ENCODE results near the gene DLX5. TPM values are rescaled to one million over a fixed set of nuclear protein-coding genes. Genes with fewer than 3 reads are reported as not detected.
"Not testable (repeated sequence)": the region's sequence is repeated elsewhere in the genome, so short reads cannot be mapped to it uniquely, and the experiment has no call there.

DLX5 gene
- total and polyA plus RNA-seq, 9 of the 15 experiments (the other 6 are each of a cell fraction or from before 2014, with no cell fraction given) = not detected

- H4K20me1 ChIP-seq (replicated peaks; ENCODE audit: control insufficient read depth, insufficient read depth, low read length); BruUV-seq (replicated peaks); ATAC-seq; FAIRE-seq; H3K4me3 ChIP-seq; H2AFZ ChIP-seq (ENCODE audit: low read depth, low read length); H3K79me2 ChIP-seq (ENCODE audit: control insufficient read depth, insufficient read depth, low read length); H3K4me1 ChIP-seq (replicated peaks in 1 of 2; ENCODE audit: control insufficient read depth in 2 of 2, insufficient read depth in 2 of 2, low read length in 2 of 2); H3K9me3 ChIP-seq (replicated peaks; ENCODE audit: control insufficient read depth, insufficient read depth, low read depth, low read length); in situ Hi-C loops (cut with MboI); DNase-seq (ENCODE audit: extremely low read depth in 1 of 4, low spot score in 3 of 4); H3K9ac ChIP-seq (ENCODE audit: insufficient read depth in 1 of 2, low read depth in 2 of 2, low read length in 2 of 2); CTCF ChIA-PET (ENCODE audit: low intra/inter-chr PET ratio); H3K4me2 ChIP-seq (ENCODE audit: insufficient read depth, low read length); H3K36me3 ChIP-seq (ENCODE audit: control insufficient read depth, insufficient read depth, low read length); intact Hi-C loops (cut with micrococcal nuclease); H3K27ac ChIP-seq (ENCODE audit: extremely low read depth, low read depth, low read length); H3K9me1 ChIP-seq (ENCODE audit: control insufficient read depth, insufficient read depth, low read length): not testable (repeated sequence)
- H3K27me3 ChIP-seq (ENCODE audit: control insufficient read depth in 2 of 2, insufficient read depth in 2 of 2, low read length in 2 of 2) = peaks cover 0 to 18% of the 10 kb centered on the region in 2 experiments; a peak in 2 of 5 replicates
- 4% methylated on average over 23 of the region's 30 CpGs for WGBS (ENCODE audit: insufficient coverage, low coverage, missing lambda C conversion rate)
- POLR2A ChIA-PET = interaction anchor here (0.6 kb wide), 1 partner anchor 60 kb away, joined by 3 read pairs; no protein-coding TSS in a partner anchor
Observed at GRCh38 chr7:97034213-97034852, 9.7 kb upstream of the DLX5 start.

GRCh38 chr7:97027427-97028234 is 3.0 kb upstream of the DLX5 start:
- 3% methylated on average over 23 of the region's 23 CpGs for WGBS (ENCODE audit: insufficient coverage, low coverage, missing lambda C conversion rate)
- Histone ChIP-seq H4K20me1 (replicated peaks; ENCODE audit: control insufficient read depth, insufficient read depth, low read length) (0 out of 2 replicates have a peak, but pooled peaks cover 5% of the 10 kb centered on the region), H3K36me3 (ENCODE audit: control insufficient read depth, insufficient read depth, low read length) (no peaks in the 10 kb centered on the region), H3K9me3 (replicated peaks; ENCODE audit: control insufficient read depth, insufficient read depth, low read depth, low read length) (no peaks in the 10 kb centered on the region), H3K27me3 (ENCODE audit: control insufficient read depth in 2 of 2, insufficient read depth in 2 of 2, low read length in 2 of 2) (peaks cover 47 to 55% of the 10 kb centered on the region in 2 experiments), H3K9ac (ENCODE audit: insufficient read depth in 1 of 2, low read depth in 2 of 2, low read length in 2 of 2) (peak overlapping the region in 1 of 2 experiments; percentile 57; a peak in 1 of 4 replicates), H2AFZ (ENCODE audit: low read depth, low read length) (no peak overlapping the region), H3K4me3 (no peak overlapping the region), H3K4me2 (ENCODE audit: insufficient read depth, low read length) (no peak overlapping the region), H3K27ac (ENCODE audit: extremely low read depth, low read depth, low read length) (no peak overlapping the region), H3K4me1 (replicated peaks in 1 of 2; ENCODE audit: control insufficient read depth in 2 of 2, insufficient read depth in 2 of 2, low read length in 2 of 2) (peaks cover 0 to 9% of the 10 kb centered on the region in 2 experiments; a peak in 1 of 5 replicates), H3K79me2 (ENCODE audit: control insufficient read depth, insufficient read depth, low read length) (no peaks in the 10 kb centered on the region), H3K9me1 (ENCODE audit: control insufficient read depth, insufficient read depth, low read length) (no peaks in the 10 kb centered on the region)
- CTCF ChIA-PET (ENCODE audit: low intra/inter-chr PET ratio) = interaction anchor here (0.6 to 2.3 kb wide), 5 partner anchors 612 to 1545 kb away, joined by 3 to 21 read pairs (median 5); no protein-coding TSS in a partner anchor
- ATAC-seq (peak; percentile 98), DNase-seq (ENCODE audit: extremely low read depth in 1 of 4, low spot score in 3 of 4) (peak; percentile 81 to 86 (median 82)), FAIRE-seq (peak; percentile 98)
- POLR2A ChIA-PET = interaction anchor here (0.5 to 0.8 kb wide), 2 partner anchors 13 to 1164 kb away, joined by 3 to 5 read pairs; no protein-coding TSS in a partner anchor
- intact Hi-C loops (cut with micrococcal nuclease) = loop anchor here (1.0 to 5.0 kb wide), 4 partner anchors 612 to 1305 kb away; no protein-coding TSS in a partner anchor
- in situ Hi-C loops (cut with MboI) = loop anchor here (5.0 to 10.0 kb wide), 2 partner anchors 945 to 1113 kb away; no protein-coding TSS in a partner anchor
- no TSS peak for BruUV-seq (replicated peaks)
- TF ChIP-seq CREM (IDR thresholded peaks at IDR 0.05; ENCODE audit: low read depth) = 0 out of 2 replicates have a peak, but pooled peaks have one; percentile 29
- peak; percentile 84; the same call in 1 of the 2 replicates for TF ChIP-seq EZH2 (IDR thresholded peaks at IDR 0.05; ENCODE audit: borderline replicate concordance, low read depth, low read length)
- no peak for TF ChIP-seq ZNF134 (CRISPR knock-in tag; conservative IDR thresholded peaks at IDR 0.05)
- no peak for TF ChIP-seq MIER1 (IDR thresholded peaks at IDR 0.05; ENCODE audit: low read depth)
- 0 out of 2 replicates have a peak, but pooled peaks have one; percentile 14 for TF ChIP-seq CTBP1 (IDR thresholded peaks at IDR 0.05; ENCODE audit: borderline replicate concordance)
- TF ChIP-seq SP1 (CRISPR knock-in tag; IDR thresholded peaks at IDR 0.05) = peak; percentile 31; the same call in 1 of the 2 replicates
- TF ChIP-seq HMG20A (CRISPR knock-in tag; conservative IDR thresholded peaks at IDR 0.05) = no peak
- no peak for TF ChIP-seq ZFP30 (CRISPR knock-in tag; IDR thresholded peaks at IDR 0.05; ENCODE audit: borderline replicate concordance)
- peak; percentile 43; the same call in 1 of the 2 replicates for TF ChIP-seq CEBPG (CRISPR knock-in tag; IDR thresholded peaks at IDR 0.05)
- peak; percentile 56 to 86; a peak in 2 of 4 replicates for TF ChIP-seq CEBPG (tag; conservative IDR thresholded peaks at IDR 0.05 in 1 of 2, IDR thresholded peaks at IDR 0.05 in 1 of 2)
- TF ChIP-seq ERF (CRISPR knock-in tag; IDR thresholded peaks at IDR 0.05) = no peak
- no peak for TF ChIP-seq FOXA3 (CRISPR knock-in tag; conservative IDR thresholded peaks at IDR 0.05 in 1 of 2, IDR thresholded peaks at IDR 0.05 in 1 of 2)
- no peak for TF ChIP-seq BRD9 (IDR thresholded peaks at IDR 0.05; ENCODE audit: low read depth, partially characterized antibody)

Measured in K562 (cell line).